Esophagus squamous epithelium (tissue), 4 donors: Measurements from ENCODE around the gene MORC1.

Experiments
- CTCF ChIP-seq, 6 experiments: fragments of 450-650 bp in 4 of 6; fragments of 200-600 bp in 2 of 6; sonication (generic) in 2 of 6; IDR thresholded peaks; one replicate each; pipeline ENCODE4 v1.5.1; 2016 to 2019; ENCODE audit warnings: antibody characterized with exemption in 6 of 6, mild to moderate bottlenecking in 4 of 6, moderate library complexity in 4 of 6
- POLR2A ChIP-seq, 4 donors: fragments of 450-650 bp; IDR thresholded peaks; one replicate each; pipeline ENCODE4 v1.6.1; 2017; ENCODE audit warnings: antibody characterized with exemption in 4 of 4, mild to moderate bottlenecking in 4 of 4, moderate library complexity in 3 of 4

- TF ChIP-seq POLR2A (IDR thresholded peaks at IDR 0.05) (no peak), CTCF (IDR thresholded peaks at IDR 0.05) (no peak)
Measured at GRCh38 chr3:109026821-109027220, 91.1 kb downstream of the MORC1 start.
